Esophagus (tissue), 2 donors: ENCODE data around the gene ITGB4. TPM values are rescaled to one million over a fixed set of nuclear protein-coding genes. Genes with fewer than 3 reads are reported as not detected.

Experiments
- H3K27ac ChIP-seq, 2 donors: one replicate each; pipeline ENCODE4 v1.5.1; 2013; ENCODE audit warnings: low read depth in 2 of 2, mild to moderate bottlenecking in 2 of 2, inconsistent platforms in 1 of 2, low read length in 1 of 2, moderate library complexity in 1 of 2
- H3K27me3 ChIP-seq, 2 donors: one replicate each; pipeline ENCODE4 v1.6.1; 2013; ENCODE audit warnings: low read length in 2 of 2, control low read depth in 1 of 2, mild to moderate bottlenecking in 1 of 2; ENCODE audit not compliant: insufficient read depth in 2 of 2, control insufficient read depth in 1 of 2
- H3K36me3 ChIP-seq, 2 donors: one replicate each; pipeline ENCODE4 v1.6.1; 2013; ENCODE audit warnings: low read length in 1 of 2; ENCODE audit not compliant: control insufficient read depth in 2 of 2, insufficient read depth in 2 of 2
- H3K4me1 ChIP-seq, 2 donors: one replicate each; pipeline ENCODE4 v1.6.1; 2013; ENCODE audit warnings: low read length in 1 of 2; ENCODE audit not compliant: control insufficient read depth in 2 of 2, insufficient read depth in 2 of 2
- H3K4me3 ChIP-seq, 2 donors: one replicate each; pipeline ENCODE4 v1.5.1; 2013; ENCODE audit warnings: low read length in 2 of 2, mild to moderate bottlenecking in 2 of 2, low read depth in 1 of 2, moderate library complexity in 1 of 2
- H3K9me3 ChIP-seq, 2 donors: one replicate each; pipeline ENCODE4 v1.6.1; 2013; ENCODE audit warnings: mild to moderate bottlenecking in 2 of 2, low read depth in 1 of 2, low read length in 1 of 2, moderate library complexity in 1 of 2; ENCODE audit not compliant: control insufficient read depth in 2 of 2, insufficient read depth in 1 of 2
- WGBS, 2 donors: extraction: QIAGEN DNeasy Blood & Tissue Kit; methylation state at CpG; one replicate each; pipeline ENCODE4 v1.1.7; 2013; 5-methylcytosine and 5-hydroxymethylcytosine counted together
- polyA plus RNA-seq, 2 donors: library from polyadenylated mRNA; stranded (reverse); fragments of 200-250 nt; gene quantifications; one replicate each; pipeline ENCODE4 v1.2.3, GENCODE V29; 2013
- donor health status: healthy with polysubstance abuse.
- donor health status: Bipolar disorder and iron deficiency.

ITGB4 gene
- polyA plus RNA-seq, 2 donors: 48.4 to 63.2 TPM

DNA sequence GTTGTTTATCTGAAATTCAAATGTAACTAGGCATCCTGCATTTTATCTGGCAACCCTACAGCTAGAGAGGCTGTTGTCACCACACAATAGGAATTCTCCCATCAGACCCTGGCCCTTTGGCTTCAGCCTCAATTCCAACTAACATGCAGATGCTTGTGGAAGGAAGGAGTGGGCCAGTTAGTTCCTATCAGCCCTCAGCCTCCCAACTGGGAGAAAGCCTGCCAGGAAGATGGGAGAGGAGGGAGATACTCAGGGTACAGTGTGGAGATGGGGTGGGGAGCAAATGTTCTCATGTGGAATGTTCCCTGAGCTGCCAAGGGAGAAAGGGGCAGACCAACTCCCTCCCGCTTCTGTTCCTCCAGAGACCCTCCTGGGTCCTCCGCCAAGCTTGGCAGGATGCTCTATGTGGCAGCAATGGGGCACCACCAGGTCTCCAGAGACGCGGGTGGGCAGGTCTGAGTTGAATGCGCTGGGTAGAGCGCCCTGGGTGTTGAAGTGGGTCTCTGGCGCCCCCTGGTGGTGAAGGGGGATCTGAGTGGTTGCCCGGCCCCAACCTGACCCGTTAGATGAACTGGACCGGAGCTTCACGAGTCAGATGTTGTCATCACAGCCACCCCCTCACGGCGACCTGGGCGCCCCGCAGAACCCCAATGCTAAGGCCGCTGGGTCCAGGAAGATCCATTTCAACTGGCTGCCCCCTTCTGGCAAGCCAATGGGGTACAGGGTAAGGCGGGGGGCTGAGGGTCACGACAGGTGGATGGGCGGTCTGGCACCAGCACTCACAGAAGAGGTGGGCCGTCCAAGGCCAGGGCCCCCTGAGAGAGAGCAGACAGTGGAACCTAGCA is 28.5 kb downstream of the ITGB4 start:
- Histone ChIP-seq H3K4me1 (no peaks in the 10 kb centered on the region), H3K4me3 (no peak overlapping the region), H3K27me3 (no peaks in the 10 kb centered on the region), H3K36me3 (peaks cover 3 to 30% of the 10 kb centered on the region in 2 donors), H3K9me3 (no peaks in the 10 kb centered on the region), H3K27ac (no peak overlapping the region)
- 28 to 30% methylated on average over 20 of the region's 20 CpGs for WGBS, 2 donors

DNA sequence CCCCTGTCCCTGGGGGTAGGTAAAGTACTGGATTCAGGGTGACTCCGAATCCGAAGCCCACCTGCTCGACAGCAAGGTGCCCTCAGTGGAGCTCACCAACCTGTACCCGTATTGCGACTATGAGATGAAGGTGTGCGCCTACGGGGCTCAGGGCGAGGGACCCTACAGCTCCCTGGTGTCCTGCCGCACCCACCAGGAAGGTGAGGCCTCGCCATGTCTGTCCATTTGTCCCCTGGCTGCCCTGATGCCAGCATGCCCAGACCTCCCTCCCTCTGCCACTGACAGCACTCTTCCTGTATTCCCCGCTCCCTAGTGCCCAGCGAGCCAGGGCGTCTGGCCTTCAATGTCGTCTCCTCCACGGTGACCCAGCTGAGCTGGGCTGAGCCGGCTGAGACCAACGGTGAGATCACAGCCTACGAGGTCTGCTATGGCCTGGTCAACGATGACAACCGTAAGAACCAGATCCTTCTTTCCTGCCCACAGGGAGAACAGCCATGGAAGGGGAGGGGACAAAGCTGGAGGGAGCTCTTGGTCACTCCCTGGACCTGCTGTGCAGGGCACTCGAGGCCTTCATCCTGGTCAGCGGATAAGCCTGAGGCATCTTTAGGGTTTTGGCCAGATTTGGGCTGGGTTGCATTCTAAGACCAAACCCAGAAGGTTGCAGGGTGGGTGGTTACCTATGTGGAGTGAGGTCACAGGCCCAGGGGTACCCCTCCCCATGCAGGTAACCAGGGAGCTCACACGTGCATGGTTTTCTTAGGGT is 29.6 kb downstream of the ITGB4 start:
- H3K4me1 ChIP-seq: peaks cover 0 to 4% of the 10 kb centered on the region in 2 donors
- H3K27me3 ChIP-seq: no peaks in the 10 kb centered on the region
- H3K9me3 ChIP-seq: no peaks in the 10 kb centered on the region
- H3K36me3 ChIP-seq: peaks cover 3 to 37% of the 10 kb centered on the region in 2 donors
- no peak overlapping the region for H3K27ac ChIP-seq
- no peak overlapping the region for H3K4me3 ChIP-seq
- 83 to 87% methylated on average over 23 of the region's 23 CpGs for WGBS, 2 donors

DNA sequence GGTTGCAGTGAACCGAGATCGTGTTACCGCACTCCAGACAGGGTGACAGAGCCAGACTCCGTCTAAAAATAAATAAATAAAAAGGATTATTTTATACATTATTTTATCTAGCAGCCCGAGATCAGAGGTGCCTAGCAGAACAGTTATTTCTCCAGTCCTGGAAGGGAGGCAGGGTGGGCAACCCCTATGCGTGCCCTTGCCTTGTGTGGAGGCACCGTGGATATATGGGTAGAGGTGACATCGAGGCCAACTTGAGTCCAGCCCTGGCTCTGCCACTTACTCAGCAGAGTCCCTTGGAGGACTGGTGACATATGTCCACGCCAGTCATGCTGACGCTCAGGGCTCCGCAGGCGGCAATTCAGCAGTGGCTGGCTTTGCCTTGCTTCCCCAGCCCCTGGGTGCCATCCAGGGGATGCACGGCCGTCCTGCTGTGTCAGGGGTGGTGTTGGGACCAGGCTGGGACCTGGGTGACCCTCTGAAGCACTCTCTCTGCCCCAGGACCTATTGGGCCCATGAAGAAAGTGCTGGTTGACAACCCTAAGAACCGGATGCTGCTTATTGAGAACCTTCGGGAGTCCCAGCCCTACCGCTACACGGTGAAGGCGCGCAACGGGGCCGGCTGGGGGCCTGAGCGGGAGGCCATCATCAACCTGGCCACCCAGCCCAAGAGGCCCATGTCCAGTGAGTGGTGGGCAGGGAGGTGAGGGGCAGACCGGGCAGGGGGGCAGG is 30.6 kb downstream of the ITGB4 start:
- Histone ChIP-seq H3K4me3 (no peak overlapping the region), H3K27me3 (no peaks in the 10 kb centered on the region), H3K9me3 (no peaks in the 10 kb centered on the region), H3K36me3 (peaks cover 3 to 47% of the 10 kb centered on the region in 2 donors), H3K27ac (no peak overlapping the region), H3K4me1 (peaks cover 0 to 4% of the 10 kb centered on the region in 2 donors)
- 82 to 84% methylated on average over 24 of the region's 24 CpGs for WGBS, 2 donors

DNA sequence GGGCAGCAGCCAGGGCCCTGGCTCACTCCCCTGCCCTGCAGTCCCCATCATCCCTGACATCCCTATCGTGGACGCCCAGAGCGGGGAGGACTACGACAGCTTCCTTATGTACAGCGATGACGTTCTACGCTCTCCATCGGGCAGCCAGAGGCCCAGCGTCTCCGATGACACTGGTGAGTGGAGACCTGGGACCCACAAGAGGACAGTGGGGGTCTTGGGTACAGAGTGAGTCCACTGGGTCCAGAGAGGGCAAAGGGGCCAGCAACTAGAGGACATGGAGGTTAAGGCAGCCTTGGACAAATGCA is 31.1 kb downstream of the ITGB4 start:
- no peak overlapping the region for H3K27ac ChIP-seq
- H3K4me1 ChIP-seq: peaks cover 0 to 4% of the 10 kb centered on the region in 2 donors
- peaks cover 3 to 52% of the 10 kb centered on the region in 2 donors for H3K36me3 ChIP-seq
- no peaks in the 10 kb centered on the region for H3K9me3 ChIP-seq
- no peaks in the 10 kb centered on the region for H3K27me3 ChIP-seq
- no peak overlapping the region for H3K4me3 ChIP-seq
- WGBS, 2 donors: 92 to 94% methylated on average over 10 of the region's 10 CpGs

DNA sequence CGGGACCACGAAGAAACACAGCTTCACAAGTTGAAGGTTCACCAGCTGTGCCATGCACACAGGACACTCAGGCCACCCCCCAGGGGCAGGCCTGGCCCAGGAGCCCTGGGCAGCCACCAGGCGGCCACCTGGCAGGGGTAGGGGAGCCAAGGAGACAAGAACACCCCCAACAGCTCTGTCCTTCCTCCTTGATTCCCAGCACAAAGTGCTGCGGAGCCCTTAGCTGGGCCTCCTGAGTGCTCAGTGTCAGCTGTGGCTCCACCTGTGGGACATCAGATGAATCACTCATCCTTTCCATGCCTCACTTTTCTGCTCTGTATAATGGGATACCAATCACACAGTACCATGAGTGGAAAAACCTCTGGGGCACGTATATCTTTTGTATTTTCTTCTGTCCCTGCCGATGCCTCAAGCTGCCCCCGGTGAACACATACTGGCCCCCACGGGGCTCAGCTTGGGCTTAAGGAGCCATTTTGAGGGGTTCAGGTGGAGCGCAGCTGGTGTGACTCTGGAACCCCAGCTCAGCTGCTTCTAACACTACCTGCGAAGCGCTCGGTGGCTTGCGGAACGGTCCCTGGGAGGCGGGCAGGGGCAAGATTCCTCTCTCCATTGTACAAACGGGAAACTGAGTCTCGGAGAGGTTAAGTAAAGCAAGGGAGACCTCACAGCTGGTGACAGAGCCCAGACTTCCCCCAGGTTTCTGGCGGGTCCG is 31.7 kb downstream of the ITGB4 start:
- Histone ChIP-seq H3K4me1 (peaks cover 0 to 4% of the 10 kb centered on the region in 2 donors), H3K36me3 (peaks cover 3 to 58% of the 10 kb centered on the region in 2 donors), H3K4me3 (no peak overlapping the region), H3K27me3 (no peaks in the 10 kb centered on the region), H3K27ac (no peak overlapping the region), H3K9me3 (no peaks in the 10 kb centered on the region)
- 73 to 76% methylated on average over 19 of the region's 19 CpGs for WGBS, 2 donors

DNA sequence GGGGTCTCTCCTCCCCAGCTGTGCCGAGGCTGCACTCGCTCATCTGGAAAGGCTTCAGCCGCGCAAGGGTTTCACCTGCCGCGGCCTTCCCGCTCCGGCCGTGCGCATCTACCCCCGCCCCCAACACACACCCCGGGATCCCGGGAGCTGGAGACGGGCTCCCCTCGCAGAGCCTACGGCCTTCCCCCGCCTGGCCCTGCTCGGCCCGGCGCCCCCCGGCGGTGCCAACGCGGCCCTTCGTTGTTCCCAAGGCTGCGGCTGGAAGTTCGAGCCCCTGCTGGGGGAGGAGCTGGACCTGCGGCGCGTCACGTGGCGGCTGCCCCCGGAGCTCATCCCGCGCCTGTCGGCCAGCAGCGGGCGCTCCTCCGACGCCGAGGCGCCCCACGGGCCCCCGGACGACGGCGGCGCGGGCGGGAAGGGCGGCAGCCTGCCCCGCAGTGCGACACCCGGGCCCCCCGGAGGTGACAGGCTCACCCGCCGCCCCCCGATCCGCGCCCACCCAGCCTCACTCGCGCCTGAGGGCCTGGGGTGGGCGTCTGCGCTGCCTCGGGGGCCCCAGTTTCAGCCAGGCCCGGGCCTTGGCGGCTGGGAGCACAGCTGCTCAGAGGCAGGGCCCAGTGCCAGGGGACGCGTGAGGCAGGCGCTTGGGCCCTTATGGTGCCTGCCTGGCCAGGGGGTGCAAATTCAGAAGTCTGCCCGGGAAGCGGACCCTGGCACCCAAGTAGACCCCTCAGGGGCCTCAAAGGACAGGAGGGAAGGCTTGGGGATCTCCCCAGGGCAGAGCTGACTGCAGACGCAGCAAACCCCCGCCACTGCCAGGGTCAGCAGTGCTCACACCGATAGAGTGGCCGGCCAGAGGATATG is 32.5 kb downstream of the ITGB4 start:
- Histone ChIP-seq H3K27ac (no peak overlapping the region), H3K27me3 (no peaks in the 10 kb centered on the region), H3K4me1 (peaks cover 0 to 4% of the 10 kb centered on the region in 2 donors), H3K36me3 (peaks cover 3 to 61% of the 10 kb centered on the region in 2 donors), H3K9me3 (no peaks in the 10 kb centered on the region), H3K4me3 (peak overlapping the region in 1 of 2 donors; percentile 24)
- WGBS, 2 donors: 46 to 50% methylated on average over 43 to 76 of the region's 76 CpGs

DNA sequence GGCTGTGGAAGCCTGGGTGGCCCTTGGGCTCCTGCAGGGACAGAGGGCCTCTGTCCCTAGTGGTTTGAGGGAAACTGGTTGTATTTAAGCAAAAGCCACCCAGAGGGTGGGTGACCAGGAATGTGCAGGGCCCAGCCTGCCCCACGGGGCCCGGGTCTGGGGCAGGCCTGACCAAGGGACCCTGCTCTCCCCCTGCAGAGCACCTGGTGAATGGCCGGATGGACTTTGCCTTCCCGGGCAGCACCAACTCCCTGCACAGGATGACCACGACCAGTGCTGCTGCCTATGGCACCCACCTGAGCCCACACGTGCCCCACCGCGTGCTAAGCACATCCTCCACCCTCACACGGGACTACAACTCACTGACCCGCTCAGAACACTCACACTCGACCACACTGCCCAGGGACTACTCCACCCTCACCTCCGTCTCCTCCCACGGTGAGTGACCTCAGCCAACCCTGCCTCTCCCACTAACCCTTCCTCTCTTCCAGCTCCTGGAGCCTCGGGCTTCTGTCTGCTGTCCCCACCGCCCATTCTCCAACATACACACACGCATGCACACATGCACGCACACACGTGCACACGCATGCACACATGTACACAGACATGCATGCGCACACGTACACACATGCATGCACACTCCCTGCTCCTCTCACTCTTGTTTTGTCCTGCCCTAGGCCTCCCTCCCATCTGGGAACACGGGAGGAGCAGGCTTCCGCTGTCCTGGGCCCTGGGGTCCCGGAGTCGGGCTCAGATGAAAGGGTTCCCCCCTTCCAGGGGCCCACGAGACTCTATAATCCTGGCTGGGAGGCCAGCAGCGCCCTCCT is 33.3 kb downstream of the ITGB4 start:
- H3K9me3 ChIP-seq: no peaks in the 10 kb centered on the region
- no peak overlapping the region for H3K4me3 ChIP-seq
- no peaks in the 10 kb centered on the region for H3K27me3 ChIP-seq
- 72 to 78% methylated on average over 26 to 27 of the region's 27 CpGs for WGBS, 2 donors
- peaks cover 0 to 59% of the 10 kb centered on the region in 2 donors for H3K36me3 ChIP-seq
- H3K27ac ChIP-seq: no peak overlapping the region
- peaks cover 0 to 4% of the 10 kb centered on the region in 2 donors for H3K4me1 ChIP-seq

DNA sequence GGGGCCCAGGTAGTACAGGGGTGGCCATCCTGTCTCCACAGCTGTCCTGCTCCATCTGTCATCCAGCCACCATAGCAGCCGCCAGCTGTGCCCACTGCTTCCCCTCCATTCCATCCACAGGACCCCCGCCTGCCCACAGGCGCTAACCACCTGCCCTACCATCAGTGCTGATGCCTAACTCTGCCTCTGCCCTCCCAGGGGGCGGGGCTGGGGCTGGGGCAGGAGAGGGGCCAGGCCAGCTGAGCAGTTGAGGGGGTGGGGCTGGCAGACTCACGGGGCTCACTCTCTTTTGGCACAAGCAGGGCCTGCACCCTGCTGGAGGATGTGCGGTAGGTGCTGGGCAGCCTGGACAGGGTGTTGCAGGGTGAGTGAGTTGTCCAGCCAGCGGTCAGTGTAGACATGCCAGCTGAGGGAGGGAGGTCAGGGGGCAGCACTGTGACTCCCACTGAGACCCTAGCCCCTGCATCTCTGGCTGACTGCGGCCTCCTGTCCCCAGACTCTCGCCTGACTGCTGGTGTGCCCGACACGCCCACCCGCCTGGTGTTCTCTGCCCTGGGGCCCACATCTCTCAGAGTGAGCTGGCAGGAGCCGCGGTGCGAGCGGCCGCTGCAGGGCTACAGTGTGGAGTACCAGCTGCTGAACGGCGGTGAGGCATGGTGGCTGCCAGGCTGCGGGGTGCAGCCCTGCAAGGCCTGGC is 34.1 kb downstream of the ITGB4 start:
- Histone ChIP-seq H3K27me3 (no peaks in the 10 kb centered on the region), H3K4me3 (no peak overlapping the region), H3K4me1 (peaks cover 0 to 4% of the 10 kb centered on the region in 2 donors), H3K27ac (no peak overlapping the region), H3K36me3 (peaks cover 0 to 57% of the 10 kb centered on the region in 2 donors), H3K9me3 (no peaks in the 10 kb centered on the region)
- 58 to 71% methylated on average over 20 of the region's 20 CpGs for WGBS, 2 donors
